NCI-H2196 (cell line): ENCODE measurements around the gene CYLD.
A peak's percentile ranks its signal among the peaks of the same experiment; 100 is the strongest.

Experiments used
- DNase-seq: peaks from one replicate; lab custom pipeline; 2025; ENCODE audit not compliant: unreplicated experiment; lab: John Stamatoyannopoulos, UW

The CYLD gene

GRCh38 chr16:50737420-50737959, 4.4 kb upstream of the CYLD start:
- DNase-seq: no peak

DNA sequence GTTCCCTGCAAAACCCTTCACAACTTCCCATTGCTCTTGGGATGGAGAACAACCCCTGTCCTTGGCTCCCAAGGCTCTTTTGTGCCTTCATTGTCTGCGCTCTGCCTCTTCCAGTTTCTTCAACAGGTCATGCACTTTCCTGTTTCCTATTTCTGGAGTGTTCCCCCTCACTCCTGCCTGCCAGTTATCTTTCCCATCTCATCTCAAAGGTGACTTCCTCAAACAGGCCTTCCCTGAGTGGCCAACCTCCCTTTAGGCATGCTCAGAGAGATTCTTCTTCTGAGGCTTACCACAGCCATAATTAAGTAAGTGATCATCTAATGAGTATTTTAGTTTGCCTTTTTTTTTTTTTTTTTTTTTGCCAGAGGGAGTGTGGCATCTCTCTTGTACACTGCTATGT, 2.9 kb upstream of the CYLD start:
- no peak for DNase-seq

DNA sequence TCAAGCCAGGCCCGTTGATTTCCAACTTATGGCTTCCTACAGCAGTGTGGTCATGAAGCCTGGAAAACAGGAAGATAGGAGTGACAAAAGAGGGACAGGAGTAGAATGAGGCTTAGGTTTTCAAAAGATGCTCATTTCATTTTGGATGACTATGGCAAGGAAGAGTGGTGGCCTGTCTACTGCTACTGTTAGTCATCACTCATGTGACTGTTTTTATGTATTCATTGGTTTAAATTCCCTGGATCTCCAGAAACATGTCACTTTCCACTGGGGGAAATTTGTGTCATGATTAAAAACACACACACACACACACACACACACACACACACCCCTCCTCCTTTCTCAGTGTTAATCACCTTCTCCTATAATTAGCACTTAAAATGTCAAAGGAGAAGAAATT, 1.1 kb upstream of the CYLD start:
- no peak for DNase-seq

GRCh38 chr16:50741225-50741780, 583 bp upstream of the CYLD start:
- DNase-seq: peak; percentile 0

DNA sequence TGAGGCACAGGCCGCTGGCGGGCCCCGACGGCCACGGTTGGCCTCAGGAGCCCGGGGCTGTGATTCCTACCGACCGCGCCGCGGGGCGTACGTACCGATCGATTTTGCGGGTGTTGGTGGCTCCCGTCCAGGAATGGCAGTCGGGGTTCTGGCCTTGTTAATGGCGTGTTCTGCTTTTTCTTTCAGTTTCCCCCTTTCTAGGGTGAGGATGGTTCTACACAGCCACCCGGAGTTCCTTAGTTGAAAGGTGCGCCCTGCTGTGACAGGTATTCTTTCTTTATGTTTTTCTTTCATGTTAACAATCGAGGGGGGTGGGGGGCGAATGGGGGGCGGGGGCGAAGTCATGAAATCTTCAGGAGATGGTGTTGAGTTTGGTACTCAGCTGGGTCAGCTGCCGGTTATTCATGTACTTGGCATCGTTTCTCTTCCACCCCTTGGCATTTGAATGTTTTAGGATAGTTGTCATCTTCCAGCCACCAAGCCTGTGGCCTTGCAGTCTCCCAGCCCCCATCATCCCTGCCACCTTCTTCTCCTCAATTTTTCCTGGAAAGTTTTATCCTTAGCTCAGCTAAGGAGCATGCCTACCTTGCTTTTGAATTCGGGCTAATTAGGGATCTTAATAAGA, 802 bp downstream of the CYLD start:
- DNase-seq: no peak

DNA sequence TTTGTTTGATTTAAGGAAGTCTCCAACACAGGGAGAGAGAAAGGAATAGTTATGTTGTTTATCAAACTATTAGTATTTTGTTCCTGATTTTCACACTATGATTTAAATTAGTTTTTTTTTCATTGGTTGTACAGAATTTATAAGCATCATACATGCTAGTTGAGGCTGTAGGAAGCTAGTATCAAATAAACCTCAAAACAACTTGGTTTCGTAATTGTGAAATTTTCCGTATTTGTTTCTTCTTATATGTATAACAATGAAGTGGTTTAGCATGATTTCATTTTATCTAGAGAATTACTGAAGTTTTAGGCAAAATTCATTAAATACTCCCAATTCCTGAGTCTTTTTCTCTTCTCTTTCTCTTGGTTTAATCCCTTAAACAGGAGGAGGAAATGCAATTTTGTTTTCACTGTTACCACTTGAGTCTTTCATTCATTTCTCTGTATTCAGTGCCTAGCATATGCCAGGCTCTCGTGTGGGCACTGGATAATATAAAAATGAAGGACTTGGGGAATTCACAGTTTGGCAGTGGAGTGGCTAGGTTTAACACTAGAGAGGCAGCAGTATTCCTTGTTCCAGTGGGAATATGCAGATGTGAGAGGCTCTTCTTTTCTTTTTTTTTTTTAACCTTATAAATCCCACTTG, 1.8 kb downstream of the CYLD start:
- DNase-seq: no peak

DNA sequence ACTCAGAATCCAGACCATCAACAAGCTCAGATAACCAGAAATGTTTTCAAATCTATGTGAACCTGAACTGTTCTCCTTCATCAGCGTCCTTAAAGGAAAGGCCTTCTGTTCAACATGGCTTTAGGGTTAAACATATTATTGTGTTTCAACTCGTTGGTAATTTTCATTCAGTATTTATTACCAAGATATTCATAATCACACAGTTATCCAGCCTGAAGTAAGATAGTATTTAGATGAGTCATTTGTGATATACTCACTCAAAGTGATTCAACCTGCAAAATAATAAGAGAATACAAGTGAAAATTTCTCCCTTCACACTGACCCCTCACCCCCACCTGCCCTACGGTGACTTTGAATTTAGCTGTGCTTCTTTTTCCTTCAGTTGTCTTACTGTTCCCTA, 3.0 kb downstream of the CYLD start:
- DNase-seq: no peak

DNA sequence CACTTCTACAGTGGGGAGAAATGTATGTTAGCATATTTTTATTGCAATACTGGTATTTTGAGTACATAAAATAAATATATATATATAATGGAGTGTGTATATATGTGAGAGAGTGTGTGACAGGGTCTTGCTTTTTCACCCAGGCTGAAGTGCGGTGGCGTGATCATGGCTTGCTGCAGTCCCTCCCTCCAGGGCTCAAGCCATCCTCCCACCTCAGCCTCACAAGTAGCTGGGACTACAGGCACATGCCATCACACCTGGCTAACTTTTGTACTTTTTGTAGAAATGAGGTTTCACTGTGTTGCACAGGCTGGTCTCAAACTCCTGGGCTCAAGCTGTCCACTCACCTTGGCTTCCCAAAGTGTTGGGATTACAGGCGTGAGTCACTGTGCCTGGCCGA, 4.1 kb downstream of the CYLD start:
- no peak for DNase-seq

GRCh38 chr16:50747207-50747956, 5.5 kb downstream of the CYLD start:
- DNase-seq: no peak

GRCh38 chr16:50751528-50751927, 9.6 kb downstream of the CYLD start:
- no peak for DNase-seq

DNA sequence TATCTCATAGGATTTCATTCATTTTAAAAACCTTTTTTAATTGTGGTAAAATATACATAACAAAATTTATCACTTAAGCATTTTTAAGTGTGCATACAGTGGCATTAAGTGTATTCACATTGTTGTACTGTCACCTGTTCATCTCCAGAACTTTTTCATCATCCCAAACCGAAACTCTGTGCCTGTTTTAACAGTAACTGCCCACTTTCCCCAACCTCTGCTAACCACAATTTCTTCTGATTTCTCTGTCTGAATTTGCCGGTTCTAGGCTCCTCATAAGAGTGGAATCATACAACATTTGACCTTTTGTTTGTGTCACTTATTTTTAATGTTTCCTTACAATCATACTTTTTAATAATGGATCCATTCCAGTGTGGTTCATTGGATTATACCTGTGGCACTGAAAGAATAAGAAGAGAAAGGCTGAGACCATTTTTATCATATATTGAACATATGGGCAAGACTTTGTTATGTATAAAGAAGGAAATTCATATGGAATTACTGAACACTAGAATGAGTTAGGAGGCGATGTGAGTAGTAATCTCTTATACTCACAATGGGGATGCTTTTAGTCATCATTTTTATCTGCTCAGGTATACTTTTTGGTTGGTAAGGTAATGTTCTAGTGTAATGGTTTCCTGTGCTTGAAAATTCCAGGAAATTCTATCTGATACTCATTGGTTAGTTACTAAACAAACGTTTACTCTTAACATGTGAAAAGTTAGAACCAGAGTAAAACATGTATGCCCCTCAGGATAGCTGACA, 10.8 kb downstream of the CYLD start:
- no peak for DNase-seq

DNA sequence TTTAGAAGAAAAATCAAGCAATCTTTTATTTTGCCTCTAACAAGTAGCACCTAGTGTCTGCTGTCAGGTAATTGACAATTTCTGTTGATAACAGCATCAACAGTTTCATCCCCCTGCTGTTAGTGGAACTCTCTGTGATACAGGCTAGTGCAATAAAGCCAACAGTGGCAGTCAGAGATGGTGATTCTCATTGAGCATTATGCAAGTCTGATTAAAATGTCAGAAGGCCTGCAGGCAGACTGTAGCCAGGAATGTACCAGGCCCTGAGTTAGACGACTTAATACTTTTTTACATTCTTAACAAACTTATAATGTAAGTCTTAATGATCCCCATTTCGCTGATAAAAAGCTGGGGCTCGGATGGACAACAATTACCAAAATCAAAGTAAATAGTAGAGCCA, 14.6 kb downstream of the CYLD start:
- DNase-seq: no peak

GRCh38 chr16:50761267-50761666, 19.4 kb downstream of the CYLD start:
- DNase-seq: no peak

DNA sequence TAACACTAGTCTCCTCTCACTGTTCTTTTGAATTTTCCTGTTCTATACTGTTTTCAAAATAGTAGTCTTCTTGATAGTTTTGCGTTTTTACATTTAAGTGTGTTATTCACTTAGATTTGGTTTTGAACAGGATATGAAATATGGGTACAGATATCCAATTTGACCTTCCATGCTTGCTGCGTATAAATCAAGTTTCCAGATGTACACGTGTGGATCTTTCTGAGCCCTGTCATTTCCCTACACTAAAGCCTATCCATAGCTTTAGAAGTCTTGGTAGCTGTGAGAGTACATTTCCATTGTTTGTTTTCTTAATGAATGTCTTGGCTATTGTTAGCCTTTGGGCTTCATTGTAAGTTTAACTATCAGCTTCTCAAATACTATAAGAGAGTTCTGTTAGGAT, 20.4 kb downstream of the CYLD start:
- no peak for DNase-seq

GRCh38 chr16:50763211-50763610, 21.3 kb downstream of the CYLD start:
- no peak for DNase-seq

DNA sequence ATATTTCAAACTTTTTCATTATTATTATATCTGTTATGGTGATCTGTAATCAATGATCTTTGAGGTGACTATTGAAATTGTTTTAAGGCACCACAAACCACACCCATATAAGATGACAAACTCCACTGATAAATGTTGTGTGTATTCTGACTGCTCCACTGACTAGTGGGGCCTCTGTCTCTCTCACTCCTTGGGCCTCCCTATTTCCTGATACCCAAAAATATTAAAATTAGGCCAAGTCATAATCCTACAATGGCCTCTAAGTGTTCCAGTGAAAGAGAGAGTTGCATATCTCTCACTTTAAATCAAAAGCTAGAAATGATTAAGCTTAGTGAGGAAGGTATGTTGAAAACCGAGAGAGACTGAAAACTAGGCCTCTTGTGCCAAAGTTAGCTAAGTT, 23.4 kb downstream of the CYLD start:
- DNase-seq: no peak

GRCh38 chr16:50765861-50766260, 24.0 kb downstream of the CYLD start:
- no peak for DNase-seq

DNA sequence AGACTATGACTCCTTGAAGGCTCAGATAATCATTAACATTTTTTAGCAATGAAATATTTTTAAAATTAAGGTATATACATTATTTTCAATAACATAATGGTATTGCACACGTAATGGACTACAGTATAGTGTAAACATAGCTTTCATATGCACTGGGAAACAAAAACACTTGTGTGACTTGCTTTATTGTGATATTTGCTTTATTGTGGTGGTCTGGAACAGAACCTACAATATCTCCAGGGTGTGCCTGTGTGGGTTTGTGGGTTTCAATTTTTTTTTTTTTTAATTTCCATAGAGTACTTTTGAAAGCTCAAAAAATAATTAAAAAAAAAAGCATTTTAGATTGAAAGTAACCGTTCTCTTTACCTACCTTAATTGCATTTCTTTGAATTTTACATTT, 25.3 kb downstream of the CYLD start:
- DNase-seq: no peak

DNA sequence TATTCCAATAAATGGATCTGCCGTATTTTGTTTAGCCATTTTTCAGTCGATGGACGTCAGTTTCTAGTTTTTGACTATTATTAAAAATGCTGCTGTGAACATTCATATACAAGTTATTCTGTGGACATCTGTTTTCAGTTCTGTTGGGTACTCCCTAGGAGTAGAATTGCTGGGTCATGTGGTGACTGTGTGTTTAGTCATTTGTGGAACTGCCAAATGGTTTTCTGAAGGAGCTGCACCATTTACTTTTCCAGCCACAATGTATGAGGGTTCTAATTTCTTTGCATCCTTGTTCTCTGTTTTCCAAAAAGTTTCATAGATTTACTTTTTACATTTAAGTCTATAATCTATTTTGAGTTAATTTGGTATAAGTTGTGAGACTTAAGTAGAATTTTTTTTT, 29.5 kb downstream of the CYLD start:
- no peak for DNase-seq

GRCh38 chr16:50774405-50774804, 32.5 kb downstream of the CYLD start:
- no peak for DNase-seq

GRCh38 chr16:50774960-50775359, 33.1 kb downstream of the CYLD start:
- no peak for DNase-seq
